Measurements from ENCODE around the gene GADD45G. TPM values are rescaled to one million over a fixed set of nuclear protein-coding genes. Genes with fewer than 3 reads are reported as not detected.

The GADD45G gene
- total and polyA plus RNA-seq, 2 of the 8 experiments (the other 6 are each of a cell fraction or from before 2014, with no cell fraction given), result 7.0 to 11.4 TPM

DNA sequence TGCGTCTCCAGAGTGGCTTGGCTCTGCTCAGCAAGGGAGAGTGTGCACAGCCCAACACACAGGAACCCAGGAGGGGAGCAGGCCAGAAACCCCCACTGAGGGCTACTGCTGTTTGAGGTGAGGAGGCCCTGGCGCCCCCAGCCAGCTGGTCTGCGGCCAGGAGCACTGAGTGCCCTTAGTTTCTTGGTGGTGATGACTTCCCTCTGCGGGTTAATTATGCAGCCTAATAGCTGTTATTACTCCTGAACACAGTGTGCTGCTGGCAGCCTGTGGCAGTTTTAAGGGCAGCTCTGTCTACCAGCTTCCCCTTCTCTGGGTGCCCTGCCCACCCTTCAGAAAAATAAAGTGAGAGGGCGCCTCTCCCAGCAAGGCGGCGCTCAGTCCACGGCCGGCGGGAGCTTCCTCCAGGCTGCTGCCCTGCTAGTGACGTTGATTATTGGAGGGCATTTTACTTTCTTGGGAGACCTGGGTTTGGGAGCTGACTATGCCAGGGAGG, 19.2 kb downstream of the GADD45G start:
- ChIA-PET POLR2A (ENCODE audit: partially characterized antibody) (interaction anchor here (0.8 to 11.9 kb wide), 4 partner anchors 13 to 54 kb away, joined by 3 to 107 read pairs (median 19); partner anchors contain the start of gene GADD45G), CTCF (ENCODE audit: partially characterized antibody) (interaction anchor here (0.8 to 6.0 kb wide), 10 partner anchors 9 to 32 kb away, joined by 3 to 30 read pairs (median 4); partner anchors contain the start of gene GADD45G)
- H3K79me2 ChIP-seq (ENCODE audit: control insufficient read depth in 1 of 2, insufficient read depth in 2 of 2, low read length in 2 of 2), result no peaks in the 10 kb centered on the region
- TF ChIP-seq ASH2L (IDR thresholded peaks at IDR 0.05; ENCODE audit: low read length) (no peak), TAF1 (IDR thresholded peaks at IDR 0.05; ENCODE audit: low read depth, low read length) (no peak)

More for the DNA sequence above, 19.2 kb downstream of the GADD45G start:
- Histone ChIP-seq H4K8ac (ENCODE audit: extremely low read depth, insufficient read depth, low read length) (no peak overlapping the region), H4K20me1 (replicated peaks in 1 of 2; ENCODE audit: control insufficient read depth in 1 of 2, insufficient read depth in 2 of 2, low read length in 2 of 2) (no peaks in the 10 kb centered on the region), H4K91ac (replicated peaks; ENCODE audit: insufficient read length, low read length) (no peak overlapping the region), H3K79me1 (ENCODE audit: low read depth, low read length) (no peaks in the 10 kb centered on the region), H3K36me3 (ENCODE audit: control insufficient read depth in 2 of 4, insufficient read depth in 4 of 4, low read length in 3 of 4) (no peaks in the 10 kb centered on the region), H3K9me3 (ENCODE audit: insufficient read depth in 2 of 2, low read depth in 1 of 2, low read length in 1 of 2) (no peaks in the 10 kb centered on the region), H2BK5ac (ENCODE audit: low read depth, low read length) (no peak overlapping the region), H2BK12ac (ENCODE audit: low read depth, low read length) (no peak overlapping the region), H4K5ac (ENCODE audit: insufficient read length, low read depth, low read length) (no peak overlapping the region), H3K23ac (ENCODE audit: insufficient read length) (no peak overlapping the region), H3K4me2 (ENCODE audit: insufficient read depth in 1 of 2, low read depth in 2 of 2, low read length in 2 of 2) (no peak overlapping the region), H3K56ac (replicated peaks; ENCODE audit: insufficient read length, low read depth, low read length) (no peak overlapping the region), H2AK5ac (ENCODE audit: low read depth, low read length) (no peak overlapping the region), H3K23me2 (ENCODE audit: low read depth, low read length) (no peaks in the 10 kb centered on the region), H3K14ac (ENCODE audit: insufficient read length) (no peak overlapping the region), H3K4ac (replicated peaks; ENCODE audit: insufficient read length, low read depth, low read length) (no peak overlapping the region), H2AFZ (ENCODE audit: low read length) (no peak overlapping the region), H3K4me3 (ENCODE audit: extremely low read depth in 1 of 4, insufficient read depth in 2 of 4, low read depth in 3 of 4, low read length in 4 of 4) (no peak overlapping the region), H3K27me3 (replicated peaks in 1 of 4; ENCODE audit: control insufficient read depth in 3 of 4, extremely low read depth in 1 of 4, insufficient read depth in 3 of 4, low read length in 3 of 4) (no peaks in the 10 kb centered on the region; a peak in 3 of 7 replicates), H2BK120ac (replicated peaks; ENCODE audit: low read depth, low read length) (no peak overlapping the region), H2BK15ac (ENCODE audit: low read length) (no peak overlapping the region), H2BK20ac (ENCODE audit: low read length) (no peak overlapping the region), H3K9ac (replicated peaks in 1 of 4; ENCODE audit: extremely low read depth in 1 of 4, low read depth in 3 of 4, low read length in 3 of 4) (no peak overlapping the region), H3K18ac (ENCODE audit: extremely low read depth, low read length) (no peak overlapping the region), H3K4me1 (replicated peaks in 1 of 4; ENCODE audit: control insufficient read depth in 3 of 4, insufficient read depth in 4 of 4, low read length in 3 of 4) (peaks cover 0 to 17% (median under 1%) of the 10 kb centered on the region in 4 experiments; a peak in 5 of 7 replicates), H3K27ac (ENCODE audit: low read depth, low read length) (no peak overlapping the region)
- 91% methylated on average over 11 of the region's 11 CpGs; no CpG with 5 or more reads in 1 of the 2 experiments for WGBS, 2 experiments (ENCODE audit: extremely low coverage in 1 of 2, insufficient coverage in 1 of 2, insufficient read length in 1 of 2, insufficient replicate concordance in 2 of 2, low coverage in 1 of 2, low lambda C conversion rate in 2 of 2, missing lambda C conversion rate in 1 of 2)
- DNase-seq (ENCODE audit: low read depth in 1 of 2, low spot score in 2 of 2), result no peak
- no peak for FAIRE-seq
